Activated T-cell treated with anti-CD3 and anti-CD28 coated beads for 24 hours (primary cell): ENCODE measurements around the gene ZC3H10.
A peak's percentile ranks its signal among the peaks of the same experiment; 100 is the strongest.
"Not testable (repeated sequence)": the region's sequence is repeated elsewhere in the genome, so short reads cannot be mapped to it uniquely, and the experiment has no call there.

ENCODE experiments used
- DNase-seq: peaks from one replicate; pipeline ENCODE4 v3.0.0-alpha.2; 2020; ENCODE audit warnings: low read depth

The ZC3H10 gene

DNA sequence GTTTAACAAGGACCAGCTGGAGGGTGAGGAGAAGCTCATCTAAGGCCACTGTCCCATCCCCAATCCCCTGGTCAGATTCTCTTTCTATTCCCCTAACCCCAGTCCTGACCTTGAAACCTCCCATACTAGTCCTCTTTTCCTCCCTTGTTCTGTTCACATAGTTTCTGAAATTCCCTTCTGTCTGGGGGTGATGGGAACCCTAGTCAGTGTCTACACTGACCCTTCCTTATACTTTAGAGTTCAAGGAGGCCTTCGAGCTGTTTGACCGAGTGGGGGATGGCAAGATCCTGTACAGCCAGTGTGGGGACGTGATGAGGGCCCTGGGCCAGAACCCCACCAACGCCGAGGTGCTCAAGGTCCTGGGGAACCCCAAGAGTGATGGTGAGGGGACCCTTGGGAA lies 36.8 kb downstream of the ZC3H10 start:
- DNase-seq: no peak

GRCh38 chr12:56155256-56155845 lies 37.3 kb downstream of the ZC3H10 start:
- no peak for DNase-seq

- DNase-seq: not testable (repeated sequence)
These were observed 38.6 kb downstream of the ZC3H10 start for GRCh38 chr12:56156464-56157200.

DNA sequence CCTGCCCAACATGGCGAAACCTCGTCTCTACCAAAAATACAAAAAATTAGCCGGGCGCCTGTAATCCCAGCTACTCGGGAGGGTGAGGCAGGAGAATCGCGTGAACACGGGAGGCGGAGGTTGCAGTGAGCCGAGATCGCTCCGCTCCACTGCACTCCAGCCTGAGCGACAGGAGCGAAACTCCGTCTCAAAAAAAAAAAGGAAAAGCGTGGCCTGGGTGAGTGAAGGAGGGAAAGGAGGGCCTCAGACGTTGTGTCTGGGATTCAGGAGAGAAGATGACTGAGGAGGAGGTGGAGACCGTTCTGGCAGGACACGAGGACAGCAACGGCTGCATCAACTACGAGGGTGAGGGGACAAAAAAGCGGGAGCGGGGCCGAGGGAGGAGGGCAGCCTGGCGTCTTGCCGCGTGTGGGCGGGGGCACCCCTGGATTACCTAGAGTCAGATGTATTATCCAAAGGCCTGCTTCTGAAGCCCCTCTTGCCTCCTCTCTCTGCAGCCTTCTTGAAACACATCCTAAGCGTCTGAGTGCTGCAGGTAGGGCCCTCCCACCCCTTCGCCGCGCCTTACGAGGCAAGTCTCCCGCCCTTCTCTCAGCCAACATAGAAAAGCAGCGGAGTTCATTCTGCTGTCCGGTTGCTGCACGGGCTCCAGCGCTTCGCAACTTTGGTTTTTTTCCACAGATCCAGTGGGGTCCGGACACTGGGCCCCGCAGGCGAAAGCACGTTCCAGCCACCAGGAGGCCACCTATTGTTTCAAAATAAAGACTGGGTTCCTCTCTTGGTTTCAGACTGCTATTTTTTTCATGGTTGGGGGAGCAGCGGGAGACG lies 39.3 kb downstream of the ZC3H10 start:
- peak; percentile 42 for DNase-seq

GRCh38 chr12:56158029-56158925 lies 40.2 kb downstream of the ZC3H10 start, which contains the start of gene MYL6:
Gene MYL6, plus strand, starts transcription at chr12:56158359. Its CDS starts 43 bp downstream, at chr12:56158402.
- peak; percentile 90 for DNase-seq

- DNase-seq: peak; percentile 15
These were observed 40.9 kb downstream of the ZC3H10 start for GRCh38 chr12:56158926-56159461.

DNA sequence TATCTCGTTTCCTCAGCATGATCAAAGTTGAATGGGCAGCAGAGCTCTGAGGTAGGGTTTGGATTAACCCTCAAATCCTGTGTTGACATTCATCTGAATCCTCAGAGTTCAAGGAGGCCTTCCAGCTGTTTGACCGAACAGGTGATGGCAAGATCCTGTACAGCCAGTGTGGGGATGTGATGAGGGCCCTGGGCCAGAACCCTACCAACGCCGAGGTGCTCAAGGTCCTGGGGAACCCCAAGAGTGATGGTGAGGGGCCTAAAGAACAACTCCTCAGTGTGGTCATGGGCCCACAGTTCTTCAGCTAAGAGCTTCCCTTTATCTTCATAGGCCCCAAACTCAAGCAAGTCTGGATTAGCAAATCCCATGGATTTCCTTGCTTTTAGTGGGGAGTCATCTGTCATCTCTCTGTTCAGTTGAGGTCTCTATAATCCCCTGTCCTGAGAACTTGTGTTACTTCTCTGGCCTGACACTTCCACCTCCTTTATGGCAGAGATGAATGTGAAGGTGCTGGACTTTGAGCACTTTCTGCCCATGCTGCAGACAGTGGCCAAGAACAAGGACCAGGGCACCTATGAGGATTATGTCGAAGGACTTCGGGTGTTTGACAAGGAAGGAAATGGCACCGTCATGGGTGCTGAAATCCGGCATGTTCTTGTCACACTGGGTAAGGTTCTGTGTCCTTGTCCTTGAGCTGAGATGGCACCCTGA lies 41.6 kb downstream of the ZC3H10 start:
- DNase-seq: no peak

GRCh38 chr12:56160193-56160763 lies 42.2 kb downstream of the ZC3H10 start:
- peak; percentile 35 for DNase-seq

- no peak for DNase-seq
These were observed 43.0 kb downstream of the ZC3H10 start for GRCh38 chr12:56160894-56161689.

DNA sequence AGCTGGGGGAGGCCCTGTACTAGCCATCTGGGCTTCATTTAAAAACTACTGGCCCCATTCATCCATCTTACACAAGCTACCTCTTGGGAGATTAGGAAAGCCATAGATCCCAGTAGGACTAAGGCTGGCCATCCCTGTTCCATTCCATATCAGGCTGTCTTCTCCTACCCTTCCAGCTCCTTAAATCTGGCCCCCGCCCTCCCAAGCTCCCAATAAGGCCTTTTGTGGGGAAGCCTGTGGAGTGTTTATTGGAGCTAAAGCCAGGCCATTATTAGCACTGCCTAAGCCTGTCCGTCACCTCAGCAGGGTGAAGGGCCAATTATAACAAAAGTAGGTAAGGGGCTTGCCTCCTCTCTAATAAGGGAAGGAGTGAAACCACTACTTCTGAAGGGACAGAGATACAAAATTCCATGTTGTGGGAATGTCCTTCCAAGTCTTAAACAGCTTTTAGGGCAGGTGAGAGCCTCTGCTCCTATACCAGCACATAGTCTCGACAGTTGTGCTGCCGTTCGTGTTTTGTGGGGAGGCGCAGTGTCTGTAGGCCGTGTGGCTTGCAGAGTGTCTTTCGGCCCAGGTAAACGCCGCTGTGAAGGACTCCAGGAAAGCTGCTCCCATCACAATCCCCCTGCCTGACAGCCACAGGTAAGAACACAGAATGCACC lies 43.8 kb downstream of the ZC3H10 start:
- DNase-seq: no peak

DNA sequence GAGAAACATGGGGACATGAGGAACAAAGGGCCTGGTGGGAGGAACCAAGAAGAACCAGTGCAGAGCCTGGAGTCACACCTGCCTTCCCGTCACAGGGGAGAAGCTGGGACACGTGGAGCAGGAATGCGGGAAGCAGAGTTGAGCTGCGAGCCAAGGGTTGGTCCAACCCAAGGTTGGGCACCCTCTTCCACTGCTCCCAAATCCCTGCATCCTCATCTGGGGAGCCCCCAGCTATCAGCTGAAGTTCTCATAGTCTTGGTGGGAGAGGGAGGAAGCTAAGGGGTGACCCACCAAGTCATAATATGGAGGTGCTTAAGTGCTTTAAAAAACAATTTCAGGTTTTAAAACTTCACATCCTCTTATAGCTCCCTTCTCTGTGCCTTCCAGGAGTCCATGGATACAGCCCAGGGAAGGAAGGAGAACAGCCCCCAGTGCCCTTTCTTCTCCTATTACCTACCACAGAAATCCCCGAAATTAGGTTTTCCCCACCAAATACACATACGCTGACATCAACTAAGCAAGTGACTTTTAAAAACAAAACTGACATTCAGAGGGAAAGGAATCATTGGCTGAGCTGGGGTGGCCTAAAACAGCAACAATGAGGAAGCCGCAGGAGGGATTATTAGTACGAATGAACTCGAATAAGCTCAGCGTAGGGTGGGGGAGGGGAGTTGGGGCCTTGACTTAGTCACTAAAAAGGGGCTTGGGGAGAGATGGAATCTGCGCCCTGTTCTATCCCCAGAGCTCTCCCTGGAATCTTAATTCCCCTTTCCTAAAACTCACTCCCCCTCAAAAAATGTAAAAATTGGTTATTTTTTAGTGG lies 44.6 kb downstream of the ZC3H10 start:
- DNase-seq: no peak

- no peak for DNase-seq
These were observed 45.7 kb downstream of the ZC3H10 start for GRCh38 chr12:56163533-56164344.

GRCh38 chr12:56164345-56164729 lies 46.3 kb downstream of the ZC3H10 start:
- DNase-seq: no peak

DNA sequence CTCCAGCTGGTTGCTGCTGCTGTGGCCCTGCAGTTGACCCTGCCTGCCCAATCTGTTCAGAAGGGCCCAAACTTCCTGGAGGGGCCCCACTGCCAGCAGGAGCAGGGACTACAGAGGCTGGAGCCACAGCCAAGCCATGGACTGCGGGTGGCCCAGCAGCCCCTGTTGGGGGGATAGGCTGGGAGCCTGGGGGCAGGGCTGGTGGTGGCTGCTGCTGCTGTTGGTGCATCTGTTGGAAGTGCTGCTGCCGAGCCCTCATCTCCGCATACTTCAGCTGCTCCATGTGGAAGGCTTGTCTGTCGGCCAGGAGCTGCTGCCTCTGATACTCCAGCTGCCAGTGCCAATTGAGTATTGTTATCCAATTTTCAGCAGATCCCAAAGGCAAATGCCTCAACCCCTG lies 47.3 kb downstream of the ZC3H10 start:
- DNase-seq: no peak

DNA sequence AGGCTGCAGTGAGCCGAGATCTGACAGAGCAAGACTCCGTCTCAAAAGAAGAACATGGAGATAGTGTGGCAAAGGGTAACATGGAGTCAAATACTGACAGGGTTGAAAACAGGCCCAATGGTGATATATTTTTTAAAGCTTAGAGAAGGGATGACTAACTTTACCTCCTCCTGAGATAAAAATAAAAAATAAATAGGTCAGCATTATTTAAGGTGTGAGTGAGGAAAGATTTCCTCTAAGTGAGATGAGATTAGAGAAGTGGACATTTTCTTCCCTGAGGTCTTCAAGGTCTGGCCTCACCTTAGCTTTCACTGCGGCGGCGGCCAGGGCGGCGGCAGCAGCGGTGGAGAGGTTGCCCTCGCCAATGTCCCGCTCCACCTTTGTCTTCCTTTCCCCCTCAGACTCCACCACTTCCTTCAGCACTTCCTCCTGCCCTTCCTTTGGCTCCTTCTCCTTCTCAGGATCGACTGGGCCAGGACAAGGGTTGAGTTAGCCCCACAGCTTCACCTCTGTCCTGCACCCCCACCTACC lies 51.2 kb downstream of the ZC3H10 start:
- no peak for DNase-seq

DNA sequence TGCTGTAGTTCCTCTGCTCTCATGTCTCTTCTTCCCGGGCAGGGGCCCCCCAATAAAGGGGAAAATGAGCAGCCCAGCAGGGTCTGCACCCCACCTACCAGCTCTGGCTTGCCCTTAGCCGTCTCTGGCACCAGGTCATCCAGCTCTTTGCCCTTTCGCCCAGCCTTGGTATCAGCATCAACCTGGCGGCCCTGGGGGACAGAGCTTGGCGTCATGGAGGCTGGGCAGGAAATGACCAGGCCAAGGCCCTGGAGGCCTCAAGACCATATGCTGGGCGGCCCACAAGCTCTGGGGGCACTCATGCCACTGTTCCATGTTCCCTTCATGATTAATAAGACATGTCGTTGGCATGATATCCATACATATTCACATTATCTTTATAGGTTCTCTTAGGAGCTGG lies 54.8 kb downstream of the ZC3H10 start:
- no peak for DNase-seq
